ENCODE results near the gene CYP4X1.
"Not testable (repeated sequence)": the region's sequence is repeated elsewhere in the genome, so short reads cannot be mapped to it uniquely, and the experiment has no call there.

CYP4X1 gene

GRCh38 chr1:47089356-47089755 is 65.9 kb downstream of the CYP4X1 start:
- DNase-seq, result not testable (repeated sequence)

GRCh38 chr1:47091476-47091875 is 68.0 kb downstream of the CYP4X1 start:
- not testable (repeated sequence) for DNase-seq

All from NCI-H187 (cell line).